Caco-2 (cell line): ENCODE data around the gene ARMC6. TPM values are rescaled to one million over a fixed set of nuclear protein-coding genes. Genes with fewer than 3 reads are reported as not detected.
"Not testable (repeated sequence)": the region's sequence is repeated elsewhere in the genome, so short reads cannot be mapped to it uniquely, and the experiment has no call there.

Source experiments
- BruUV-seq: library from RNA; stranded (reverse); fragments of 400-500 nt; replicated peaks from 2 replicates; lab custom pipeline; 2021; lab: Mats Ljungman, UMichigan
- CTCF ChIA-PET: fragments of 300-600 bp; sonication (Branson Sonifier 250); formaldehyde crosslinking; loops from one replicate; lab custom pipeline; 2022; ENCODE audit warnings: antibody characterized with exemption; lab: Charles Lee
- POLR2A ChIA-PET: fragments of 300-600 bp; sonication (Branson Sonifier 250); formaldehyde crosslinking; loops from one replicate; lab custom pipeline; 2022; ENCODE audit warnings: antibody characterized with exemption; lab: Charles Lee
- DNase-seq, 2 experiments: peaks; one replicate each; pipeline versions ENCODE4 v3.0.0 to v3.0.0-alpha.2; 2020 to 2022
- H3K27me3 ChIP-seq: replicated peaks from 2 replicates; pipeline ENCODE4 v1.6.0; 2011; ENCODE audit warnings: low read length; ENCODE audit not compliant: control insufficient read depth, insufficient read depth
- H3K36me3 ChIP-seq: 2 replicates; pipeline ENCODE4 v1.5.1; 2011; ENCODE audit warnings: low read length; ENCODE audit not compliant: control insufficient read depth, insufficient read depth
- H3K4me1 ChIP-seq: fragments of 250-450 bp; sonication (Bioruptor Pico); 2 replicates; pipeline ENCODE4 v1.5.1; 2020; ENCODE audit warnings: mild to moderate bottlenecking
- H3K4me3 ChIP-seq: 2 replicates; pipeline ENCODE4 v1.5.1; 2011; ENCODE audit warnings: low read depth, mild to moderate bottlenecking, control low read depth, low read length
- H3K9me3 ChIP-seq: fragments of 250-450 bp; sonication (Bioruptor Pico); 2 replicates; pipeline ENCODE4 v1.5.1; 2020; ENCODE audit warnings: mild to moderate bottlenecking, moderate library complexity
- H3K27ac Mint-ChIP-seq: one replicate; pipeline ENCODE4 v1.8.0; 2022; ENCODE audit warnings: mixed read lengths; ENCODE audit not compliant: unreplicated experiment
- H3K27me3 Mint-ChIP-seq: one replicate; pipeline ENCODE4 v1.8.0; 2022; ENCODE audit warnings: mixed read lengths; ENCODE audit not compliant: insufficient read depth, unreplicated experiment
- H3K36me3 Mint-ChIP-seq: one replicate; pipeline ENCODE4 v1.8.0; 2022; ENCODE audit warnings: mild to moderate bottlenecking, mixed read lengths; ENCODE audit not compliant: insufficient read depth, unreplicated experiment
- H3K4me1 Mint-ChIP-seq: one replicate; pipeline ENCODE4 v1.8.0; 2022; ENCODE audit warnings: low read depth, mixed read lengths; ENCODE audit not compliant: unreplicated experiment
- H3K4me3 Mint-ChIP-seq: one replicate; pipeline ENCODE4 v1.8.0; 2022; ENCODE audit warnings: mild to moderate bottlenecking, moderate library complexity, mixed read lengths; ENCODE audit not compliant: unreplicated experiment
- H3K9me3 Mint-ChIP-seq: one replicate; pipeline ENCODE4 v1.8.0; 2022; ENCODE audit warnings: mixed read lengths; ENCODE audit not compliant: unreplicated experiment
- intact Hi-C: fragments of 100-400 bp; cut with micrococcal nuclease; formaldehyde crosslinking; loops from one replicate; pipeline ENCODE4 v1.10.0; 2022; ENCODE audit not compliant: unreplicated experiment
- total RNA-seq: library from RNA; stranded (reverse); gene quantifications from 2 replicates; pipeline ENCODE4 v1.2.3, GENCODE V29; 2022
- TF ChIP-seq, protein P1 (sequence below), 2 experiments: fragments of 200-600 bp in 1 of 2; IDR thresholded peaks; 1 replicate in 1 of 2; 2 replicates in 1 of 2; pipeline versions ENCODE4 v1.5.1 to v1.8.0; 2011 to 2022; ENCODE audit warnings: antibody characterized with exemption in 1 of 2, control low read depth in 1 of 2, inconsistent platforms in 1 of 2, low read depth in 1 of 2, low read length in 1 of 2, mild to moderate bottlenecking in 1 of 2, moderate library complexity in 1 of 2; ENCODE audit not compliant: insufficient read depth in 1 of 2, severe bottlenecking in 1 of 2, unreplicated experiment in 1 of 2

Gene ARMC6
- total RNA-seq, 1 experiment from 2014 or later: 40.1 TPM

DNA sequence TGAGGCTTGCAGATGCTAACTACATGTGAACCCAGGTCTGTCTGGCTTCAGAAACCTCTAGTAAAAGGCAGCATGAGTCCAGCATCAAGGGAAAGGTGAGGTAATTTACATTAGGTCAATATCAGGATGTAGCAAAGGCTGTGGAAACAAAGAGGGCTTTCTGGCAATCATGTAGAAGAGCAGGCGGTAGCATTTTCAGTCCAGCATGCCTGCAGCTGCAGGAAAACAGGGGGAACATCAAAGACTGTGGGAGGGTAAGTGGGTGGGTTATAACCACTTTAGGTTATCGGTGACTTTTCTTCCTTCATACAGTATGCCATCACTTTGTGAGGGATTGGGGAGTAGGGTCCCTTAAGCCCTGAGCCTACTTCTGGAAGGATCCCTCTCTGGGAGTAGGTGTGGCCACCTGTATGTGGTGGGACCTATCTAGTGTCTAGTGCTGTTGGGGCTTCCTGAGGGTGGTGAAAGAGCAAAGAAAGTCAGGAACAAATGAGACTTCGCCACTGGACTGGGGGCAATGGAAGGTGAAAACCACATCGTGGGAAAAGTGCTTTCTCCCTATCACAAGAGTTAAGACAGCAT lies 10.9 kb upstream of the ARMC6 start:
- CTCF ChIA-PET: no interaction called here
- no peaks in the 10 kb centered on the region for H3K4me1 Mint-ChIP-seq
- H3K9me3 Mint-ChIP-seq: no peaks in the 10 kb centered on the region
- Histone ChIP-seq H3K4me1 (no peaks in the 10 kb centered on the region), H3K27me3 (no peaks in the 10 kb centered on the region), H3K9me3 (no peaks in the 10 kb centered on the region), H3K4me3 (no peak overlapping the region), H3K36me3 (peaks cover 2% of the 10 kb centered on the region)
- H3K27ac Mint-ChIP-seq: no peak overlapping the region
- TF ChIP-seq, protein P1, sequence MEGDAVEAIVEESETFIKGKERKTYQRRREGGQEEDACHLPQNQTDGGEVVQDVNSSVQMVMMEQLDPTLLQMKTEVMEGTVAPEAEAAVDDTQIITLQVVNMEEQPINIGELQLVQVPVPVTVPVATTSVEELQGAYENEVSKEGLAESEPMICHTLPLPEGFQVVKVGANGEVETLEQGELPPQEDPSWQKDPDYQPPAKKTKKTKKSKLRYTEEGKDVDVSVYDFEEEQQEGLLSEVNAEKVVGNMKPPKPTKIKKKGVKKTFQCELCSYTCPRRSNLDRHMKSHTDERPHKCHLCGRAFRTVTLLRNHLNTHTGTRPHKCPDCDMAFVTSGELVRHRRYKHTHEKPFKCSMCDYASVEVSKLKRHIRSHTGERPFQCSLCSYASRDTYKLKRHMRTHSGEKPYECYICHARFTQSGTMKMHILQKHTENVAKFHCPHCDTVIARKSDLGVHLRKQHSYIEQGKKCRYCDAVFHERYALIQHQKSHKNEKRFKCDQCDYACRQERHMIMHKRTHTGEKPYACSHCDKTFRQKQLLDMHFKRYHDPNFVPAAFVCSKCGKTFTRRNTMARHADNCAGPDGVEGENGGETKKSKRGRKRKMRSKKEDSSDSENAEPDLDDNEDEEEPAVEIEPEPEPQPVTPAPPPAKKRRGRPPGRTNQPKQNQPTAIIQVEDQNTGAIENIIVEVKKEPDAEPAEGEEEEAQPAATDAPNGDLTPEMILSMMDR (IDR thresholded peaks at IDR 0.05; ENCODE audit: insufficient read depth in 1 of 2, low read depth in 1 of 2, low read length in 1 of 2, severe bottlenecking in 1 of 2, unreplicated experiment in 1 of 2): no peak
- no peaks in the 10 kb centered on the region for H3K27me3 Mint-ChIP-seq
- no peak for DNase-seq
- POLR2A ChIA-PET: no interaction called here
- no TSS peak for BruUV-seq
- H3K36me3 Mint-ChIP-seq: peaks cover 57% of the 10 kb centered on the region
- intact Hi-C loops: no loop called here
- no peak overlapping the region for H3K4me3 Mint-ChIP-seq

DNA sequence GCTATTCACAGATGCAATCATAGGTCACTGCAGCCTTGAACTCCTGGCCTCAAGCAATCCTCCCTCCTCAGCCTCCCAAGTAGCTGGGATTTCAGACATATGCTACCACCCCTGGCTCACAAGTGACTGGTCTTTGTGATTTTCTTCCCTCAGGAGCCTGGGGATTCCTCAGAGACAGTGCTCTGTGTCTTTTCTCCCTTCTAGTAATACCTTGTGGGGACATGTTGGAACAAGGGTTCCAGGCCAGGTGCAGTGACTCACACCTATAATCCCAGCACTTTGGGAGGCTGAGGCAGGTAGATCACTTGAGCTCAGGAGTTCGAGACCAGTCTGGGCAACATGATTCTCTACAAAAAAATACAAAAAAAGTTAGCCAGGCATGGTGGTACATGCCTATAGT lies 10.0 kb upstream of the ARMC6 start:
- CTCF ChIA-PET, H3K4me1 Mint-ChIP-seq, DNase-seq, H3K4me3 Mint-ChIP-seq, H3K36me3 ChIP-seq, H3K9me3 ChIP-seq, intact Hi-C loops, POLR2A ChIA-PET, H3K9me3 Mint-ChIP-seq, H3K27me3 Mint-ChIP-seq, BruUV-seq, H3K4me1 ChIP-seq, H3K27ac Mint-ChIP-seq, H3K4me3 ChIP-seq, H3K27me3 ChIP-seq: not testable (repeated sequence)
- peaks cover 60% of the 10 kb centered on the region for H3K36me3 Mint-ChIP-seq

GRCh38 chr19:19025861-19026260 lies 7.5 kb upstream of the ARMC6 start:
- no peak overlapping the region for H3K4me3 Mint-ChIP-seq
- ChIA-PET CTCF (no interaction called here), POLR2A (no interaction called here)
- H3K4me1 ChIP-seq: no peaks in the 10 kb centered on the region
- H3K4me3 ChIP-seq: no peak overlapping the region
- no peaks in the 10 kb centered on the region for H3K4me1 Mint-ChIP-seq
- intact Hi-C loops: no loop called here
- H3K36me3 ChIP-seq: peaks cover 2% of the 10 kb centered on the region
- TF ChIP-seq, protein P1 (IDR thresholded peaks at IDR 0.05; ENCODE audit: insufficient read depth in 1 of 2, low read depth in 1 of 2, low read length in 1 of 2, severe bottlenecking in 1 of 2, unreplicated experiment in 1 of 2): no peak
- H3K9me3 Mint-ChIP-seq: no peaks in the 10 kb centered on the region
- no peaks in the 10 kb centered on the region for H3K27me3 ChIP-seq
- no peaks in the 10 kb centered on the region for H3K9me3 ChIP-seq
- H3K27me3 Mint-ChIP-seq: no peaks in the 10 kb centered on the region
- no TSS peak for BruUV-seq
- H3K27ac Mint-ChIP-seq: no peak overlapping the region
- H3K36me3 Mint-ChIP-seq: peaks cover 60% of the 10 kb centered on the region
- no peak for DNase-seq
